Mesenchymal stem cell (in vitro differentiated cells and primary cell): ENCODE measurements around the gene RBMS1.

Source experiments
- DNase-seq: peaks from one replicate; pipeline ENCODE4 v3.0.0-alpha.2; 2013
- H2AFZ ChIP-seq: one replicate; pipeline ENCODE4 v1.6.1; 2013; ENCODE audit warnings: low read depth, mild to moderate bottlenecking, control low read depth, inconsistent platforms, low read length, moderate library complexity
- H2AK5ac ChIP-seq: 2 replicates; pipeline ENCODE4 v1.6.1; 2013; ENCODE audit warnings: low read length, moderate library complexity, mild to moderate bottlenecking, inconsistent platforms; ENCODE audit not compliant: severe bottlenecking
- H2BK120ac ChIP-seq: one replicate; pipeline ENCODE4 v1.6.1; 2013; ENCODE audit warnings: low read depth, mild to moderate bottlenecking, inconsistent platforms, low read length, moderate library complexity
- H2BK12ac ChIP-seq, 2 experiments: one replicate each; pipeline ENCODE4 v1.6.1; 2013; ENCODE audit warnings: inconsistent platforms in 2 of 2, low read length in 2 of 2, mild to moderate bottlenecking in 2 of 2, moderate library complexity in 2 of 2, control low read depth in 1 of 2
- H2BK15ac ChIP-seq: one replicate; pipeline ENCODE4 v1.6.1; 2013; ENCODE audit warnings: mild to moderate bottlenecking, low read depth, inconsistent platforms; ENCODE audit not compliant: poor library complexity, severe bottlenecking
- H2BK5ac ChIP-seq: 2 replicates; pipeline ENCODE4 v1.6.1; 2013; ENCODE audit warnings: low read depth, mild to moderate bottlenecking, low read length, control low read depth, inconsistent platforms; ENCODE audit not compliant: poor library complexity, severe bottlenecking
- H3K14ac ChIP-seq, 2 experiments: one replicate each; pipeline ENCODE4 v1.6.1; 2013; ENCODE audit warnings: inconsistent platforms in 2 of 2, low read length in 2 of 2, control low read depth in 1 of 2, mild to moderate bottlenecking in 1 of 2, moderate library complexity in 1 of 2
- H3K18ac ChIP-seq, 2 experiments: one replicate each; pipeline ENCODE4 v1.6.1; 2013; ENCODE audit warnings: inconsistent platforms in 2 of 2, low read length in 2 of 2, control low read depth in 1 of 2, low read depth in 1 of 2, mild to moderate bottlenecking in 1 of 2
- H3K23ac ChIP-seq, 2 experiments: one replicate each; pipeline ENCODE4 v1.6.1; 2013; ENCODE audit warnings: inconsistent platforms in 2 of 2, low read length in 2 of 2, mild to moderate bottlenecking in 2 of 2, moderate library complexity in 2 of 2, control low read depth in 1 of 2
- H3K27ac ChIP-seq: 2 replicates; pipeline ENCODE4 v1.5.1; 2013; ENCODE audit warnings: mild to moderate bottlenecking, moderate library complexity, low read length, control low read depth, inconsistent platforms; ENCODE audit not compliant: poor library complexity, severe bottlenecking
- H3K27me3 ChIP-seq, 2 experiments: 2 replicates each; pipeline versions ENCODE4 v1.6.1 to v1.7.0; 2013; ENCODE audit warnings: low read length in 2 of 2, mild to moderate bottlenecking in 2 of 2, moderate library complexity in 2 of 2, control low read depth in 1 of 2, inconsistent platforms in 1 of 2; ENCODE audit not compliant: control insufficient read depth in 1 of 2, insufficient read depth in 1 of 2
- H3K36me3 ChIP-seq, 2 experiments: 2 replicates each; pipeline versions ENCODE4 v1.6.1 to v1.7.0; 2013; ENCODE audit warnings: low read length in 2 of 2, control low read depth in 1 of 2, inconsistent platforms in 1 of 2, low read depth in 1 of 2, mild to moderate bottlenecking in 1 of 2; ENCODE audit not compliant: insufficient read depth in 2 of 2, control insufficient read depth in 1 of 2
- H3K4ac ChIP-seq, 2 experiments: one replicate each; pipeline ENCODE4 v1.6.1; 2013; ENCODE audit warnings: inconsistent platforms in 2 of 2, low read length in 2 of 2, mild to moderate bottlenecking in 2 of 2, moderate library complexity in 2 of 2, control low read depth in 1 of 2, low read depth in 1 of 2
- H3K4me1 ChIP-seq: 2 replicates; pipeline ENCODE4 v1.6.1; 2013; ENCODE audit warnings: low read depth, low read length, control low read depth; ENCODE audit not compliant: control insufficient read depth, insufficient read depth
- H3K4me2 ChIP-seq: 2 replicates; pipeline ENCODE4 v1.6.1; 2013; ENCODE audit warnings: low read length, mild to moderate bottlenecking, inconsistent platforms; ENCODE audit not compliant: poor library complexity, severe bottlenecking
- H3K4me3 ChIP-seq, 2 experiments: 2 replicates each; pipeline versions ENCODE4 v1.5.1 to v1.7.0; 2013; ENCODE audit warnings: low read length in 2 of 2, mild to moderate bottlenecking in 2 of 2, control low read depth in 1 of 2, low read depth in 1 of 2; ENCODE audit not compliant: insufficient read depth in 1 of 2
- H3K79me1 ChIP-seq: replicated peaks from 2 replicates; pipeline ENCODE4 v1.6.1; 2013; ENCODE audit warnings: mild to moderate bottlenecking, control low read depth, low read length, inconsistent platforms; ENCODE audit not compliant: poor library complexity, severe bottlenecking
- H3K9ac ChIP-seq: 2 replicates; pipeline ENCODE4 v1.7.0; 2013; ENCODE audit warnings: mild to moderate bottlenecking, low read length, moderate library complexity
- H3K9me3 ChIP-seq: 2 replicates; pipeline ENCODE4 v1.7.0; 2013; ENCODE audit warnings: mild to moderate bottlenecking, low read length; ENCODE audit not compliant: control insufficient read depth
- H4K8ac ChIP-seq: one replicate; pipeline ENCODE4 v1.6.1; 2013; ENCODE audit warnings: inconsistent platforms, mild to moderate bottlenecking, low read length, moderate library complexity
- H4K91ac ChIP-seq: one replicate; pipeline ENCODE4 v1.6.1; 2013; ENCODE audit warnings: mild to moderate bottlenecking, low read length, inconsistent platforms
- WGBS: methylation state at CpG from one replicate; pipeline ENCODE4 v1.1.7; 2013; ENCODE audit warnings: mixed read lengths; 5-methylcytosine and 5-hydroxymethylcytosine counted together

The RBMS1 gene

DNA sequence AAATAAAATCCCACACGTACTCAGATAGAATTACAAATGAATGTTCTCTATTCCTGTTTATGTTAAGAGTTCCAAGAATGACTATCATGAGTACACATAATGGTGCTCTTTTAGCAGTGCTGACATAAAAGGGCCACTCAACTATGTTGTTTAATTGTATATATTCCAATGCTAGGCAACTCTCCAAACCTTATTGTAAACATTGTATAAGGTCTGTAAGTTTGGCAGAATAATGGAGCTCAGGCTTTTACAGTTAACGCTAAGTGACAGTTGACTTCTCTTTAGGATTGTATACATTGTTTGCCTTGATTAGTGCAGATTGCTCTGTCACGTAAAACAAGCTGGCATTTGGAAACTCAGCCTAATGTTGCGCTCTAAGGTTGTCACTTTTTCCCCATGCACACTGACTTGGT lies 20.8 kb downstream of the RBMS1 start:
- DNase-seq = peak; percentile 90
- Histone ChIP-seq H3K4me1 (peaks cover 8% of the 10 kb centered on the region), H2BK5ac (no peak overlapping the region), H3K27me3 (no peaks in the 10 kb centered on the region), H3K79me1 (peaks cover 11% of the 10 kb centered on the region), H3K36me3 (peaks cover 0 to 7% of the 10 kb centered on the region in 2 experiments), H3K14ac (no peak overlapping the region), H2AK5ac (no peak overlapping the region), H3K4me3 (no peak overlapping the region), H2AFZ (no peak overlapping the region), H2BK15ac (no peak overlapping the region), H3K9ac (peak overlapping the region; percentile 73), H2BK120ac (no peak overlapping the region), H3K27ac (no peak overlapping the region), H3K18ac (no peak overlapping the region), H2BK12ac (no peak overlapping the region), H3K4ac (no peak overlapping the region), H3K4me2 (no peak overlapping the region), H3K23ac (no peak overlapping the region), H4K8ac (no peak overlapping the region), H4K91ac (no peak overlapping the region), H3K9me3 (no peaks in the 10 kb centered on the region)
- WGBS = 18% methylated on average over 3 of the region's 4 CpGs

DNA sequence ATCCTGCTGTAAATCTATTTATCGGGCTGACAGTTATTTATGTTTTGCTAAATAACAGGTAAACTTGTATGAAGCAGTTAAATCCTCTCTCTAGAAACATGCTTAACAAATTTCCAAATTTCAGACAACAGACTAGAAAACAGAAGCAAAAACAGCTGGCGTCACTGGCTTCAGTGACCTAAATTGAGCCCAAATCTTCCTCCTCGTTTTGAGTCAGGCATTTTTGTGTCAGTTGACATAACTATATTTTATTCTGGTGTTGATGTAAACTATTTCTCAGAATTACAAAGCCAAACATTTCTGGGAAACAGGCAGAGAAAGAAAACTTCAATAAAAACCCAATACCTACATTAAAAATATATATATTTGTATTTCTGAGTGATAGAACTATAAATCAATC lies 21.7 kb downstream of the RBMS1 start:
- no peak overlapping the region for H4K8ac ChIP-seq
- no peak overlapping the region for H3K18ac ChIP-seq
- H3K36me3 ChIP-seq = peaks cover 0 to 10% of the 10 kb centered on the region in 2 experiments
- H3K79me1 ChIP-seq = peaks cover 15% of the 10 kb centered on the region
- no peaks in the 10 kb centered on the region for H3K27me3 ChIP-seq
- no peak overlapping the region for H3K27ac ChIP-seq
- H2BK12ac ChIP-seq = no peak overlapping the region
- H3K4me2 ChIP-seq = no peak overlapping the region
- H3K9ac ChIP-seq = peak overlapping the region; percentile 73
- H2BK15ac ChIP-seq = no peak overlapping the region
- DNase-seq = no peak
- H2AK5ac ChIP-seq = no peak overlapping the region
- H3K4me1 ChIP-seq = peaks cover 5% of the 10 kb centered on the region
- no peak overlapping the region for H4K91ac ChIP-seq
- no CpG with 5 or more reads among the region's 3 CpGs for WGBS
- no peak overlapping the region for H3K23ac ChIP-seq
- no peak overlapping the region for H2AFZ ChIP-seq
- no peak overlapping the region for H3K4ac ChIP-seq
- no peak overlapping the region for H3K14ac ChIP-seq
- no peaks in the 10 kb centered on the region for H3K9me3 ChIP-seq
- H2BK120ac ChIP-seq = no peak overlapping the region
- no peak overlapping the region for H2BK5ac ChIP-seq
- H3K4me3 ChIP-seq = no peak overlapping the region

DNA sequence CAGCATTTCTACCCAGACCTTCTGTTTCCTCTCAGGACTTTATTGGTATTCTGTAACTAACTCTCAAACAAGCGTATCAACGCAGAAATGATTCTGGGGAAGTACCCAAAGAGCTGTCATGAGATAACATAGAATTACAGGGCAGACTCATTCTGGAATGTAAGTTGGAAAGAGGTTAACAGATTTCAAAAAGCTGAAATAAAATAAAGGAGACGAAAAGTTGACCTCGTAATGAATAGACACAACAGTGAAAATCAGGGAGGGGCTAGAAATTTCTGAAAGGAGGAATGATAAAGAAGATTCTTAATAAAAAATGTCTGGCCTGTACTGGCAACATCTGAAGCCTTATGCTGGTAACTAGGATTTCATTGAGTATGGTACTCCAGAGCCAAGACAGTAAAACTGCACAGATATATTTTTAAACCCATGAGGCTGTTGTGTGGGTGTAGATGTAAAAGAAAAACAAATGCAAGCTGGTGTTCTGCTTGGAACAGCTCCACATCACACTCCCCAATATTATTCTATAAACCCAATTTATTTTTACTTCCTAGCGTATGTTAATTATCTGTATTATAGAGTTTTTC lies 23.9 kb downstream of the RBMS1 start:
- no peaks in the 10 kb centered on the region for H3K27me3 ChIP-seq
- peaks cover 0 to 10% of the 10 kb centered on the region in 2 experiments for H3K36me3 ChIP-seq
- 92% methylated on average over 4 of the region's 5 CpGs for WGBS
- H4K8ac ChIP-seq = no peak overlapping the region
- no peak for DNase-seq
- no peak overlapping the region for H2BK12ac ChIP-seq
- H2BK5ac ChIP-seq = no peak overlapping the region
- H3K4me2 ChIP-seq = no peak overlapping the region
- H4K91ac ChIP-seq = no peak overlapping the region
- no peak overlapping the region for H3K4ac ChIP-seq
- no peaks in the 10 kb centered on the region for H3K4me1 ChIP-seq
- peak overlapping the region; percentile 9 for H3K9ac ChIP-seq
- no peak overlapping the region for H2BK15ac ChIP-seq
- no peak overlapping the region for H3K27ac ChIP-seq
- no peaks in the 10 kb centered on the region for H3K9me3 ChIP-seq
- H3K18ac ChIP-seq = no peak overlapping the region
- no peak overlapping the region for H2BK120ac ChIP-seq
- H3K79me1 ChIP-seq = peaks cover 16% of the 10 kb centered on the region
- no peak overlapping the region for H3K4me3 ChIP-seq
- no peak overlapping the region for H2AFZ ChIP-seq
- no peak overlapping the region for H2AK5ac ChIP-seq
- H3K14ac ChIP-seq = no peak overlapping the region
- H3K23ac ChIP-seq = no peak overlapping the region

DNA sequence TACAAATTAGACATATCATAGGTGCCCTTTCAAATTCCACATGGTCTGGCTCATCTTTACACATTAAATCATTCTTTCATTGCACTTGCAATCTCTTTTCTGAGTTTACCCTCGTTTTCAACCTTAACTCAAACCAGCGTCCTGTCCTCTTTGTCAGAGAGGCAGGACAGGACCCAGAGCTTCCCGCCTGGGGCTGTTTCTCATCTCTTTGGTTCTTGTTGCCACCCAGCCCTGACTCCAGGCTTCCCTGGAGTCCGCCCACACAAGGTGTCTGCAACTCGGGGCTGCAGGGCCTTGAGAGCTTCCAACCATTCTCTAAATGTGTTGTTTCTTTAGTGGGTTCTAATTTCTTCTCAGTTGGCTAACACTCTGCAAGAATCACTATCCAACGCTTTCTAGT lies 24.4 kb downstream of the RBMS1 start:
- Histone ChIP-seq H4K8ac (no peak overlapping the region), H2AFZ (no peak overlapping the region), H2AK5ac (no peak overlapping the region), H3K27me3 (no peaks in the 10 kb centered on the region), H3K4me2 (no peak overlapping the region), H2BK15ac (no peak overlapping the region), H3K4me1 (no peaks in the 10 kb centered on the region), H3K27ac (no peak overlapping the region), H2BK12ac (peak overlapping the region in 1 of 2 experiments; percentile 52), H3K4me3 (no peak overlapping the region), H3K23ac (no peak overlapping the region), H3K36me3 (peaks cover 0 to 7% of the 10 kb centered on the region in 2 experiments), H3K4ac (no peak overlapping the region), H4K91ac (no peak overlapping the region), H2BK120ac (no peak overlapping the region), H3K18ac (peak overlapping the region in 1 of 2 experiments; percentile 52), H3K9ac (peak overlapping the region; percentile 9), H3K79me1 (peaks cover 16% of the 10 kb centered on the region), H3K14ac (peak overlapping the region in 1 of 2 experiments; percentile 48), H2BK5ac (no peak overlapping the region), H3K9me3 (no peaks in the 10 kb centered on the region)
- WGBS = 63% methylated on average over 5 of the region's 6 CpGs
- DNase-seq = no peak
